Endothelial cell of umbilical vein (primary cell): Measurements from ENCODE around the gene SPATA31D3. TPM values are rescaled to one million over a fixed set of nuclear protein-coding genes. Genes with fewer than 3 reads are reported as not detected.

ENCODE experiments used
- BruUV-seq: library from RNA; stranded (reverse); fragments of 400-500 nt; replicated peaks from 2 replicates; lab custom pipeline; 2021; lab: Mats Ljungman, UMichigan
- CTCF ChIA-PET: fragments of 300-600, 350-600 bp; sonication (Branson Sonifier 250); formaldehyde crosslinking; loops from one replicate; lab custom pipeline; 2021; ENCODE audit warnings: antibody characterized with exemption, inconsistent platforms; lab: Charles Lee
- POLR2A ChIA-PET: fragments of 300-600, 350-600 bp; sonication (Branson Sonifier 250); formaldehyde crosslinking; loops from one replicate; lab custom pipeline; 2021; ENCODE audit warnings: antibody characterized with exemption, inconsistent platforms; lab: Charles Lee
- DNase-seq: peaks from one replicate; pipeline ENCODE4 v3.0.0-alpha.2; 2011; ENCODE audit warnings: low read depth, low spot score
- FAIRE-seq: peaks from 2 replicates; lab custom pipeline; 2011; peaks lifted over from hg19 to GRCh38; lab: Jason Lieb, UNC
- H2AFZ ChIP-seq: 2 replicates; pipeline ENCODE4 v1.6.0; 2012; ENCODE audit warnings: low read depth, low read length, control low read depth, inconsistent platforms
- H3K27ac ChIP-seq: 2 replicates; pipeline ENCODE4 v1.5.1; 2011; ENCODE audit warnings: low read depth, mild to moderate bottlenecking, control low read depth, low read length, moderate library complexity; ENCODE audit not compliant: insufficient read depth
- H3K27me3 ChIP-seq, 2 experiments: 2 replicates each; pipeline versions ENCODE4 v1.6.0 to v1.6.1; 2011; ENCODE audit warnings: low read length in 2 of 2, mixed read lengths in 1 of 2; ENCODE audit not compliant: control insufficient read depth in 2 of 2, insufficient read depth in 2 of 2
- H3K36me3 ChIP-seq, 2 experiments: 2 replicates in 1 of 2; 3 replicates in 1 of 2; pipeline ENCODE4 v1.5.1; 2011; ENCODE audit warnings: low read length in 2 of 2, mild to moderate bottlenecking in 1 of 2, moderate library complexity in 1 of 2; ENCODE audit not compliant: control insufficient read depth in 2 of 2, insufficient read depth in 2 of 2; ENCODE audit errors: extremely low read depth in 1 of 2
- H3K4me1 ChIP-seq: 3 replicates; pipeline ENCODE4 v1.5.1; 2011; ENCODE audit warnings: mild to moderate bottlenecking, low read length; ENCODE audit not compliant: control insufficient read depth, insufficient read depth; ENCODE audit errors: extremely low read depth
- H3K4me2 ChIP-seq: 2 replicates; pipeline ENCODE4 v1.6.1; 2011; ENCODE audit warnings: low read length, control low read depth, mixed read lengths; ENCODE audit not compliant: insufficient read depth
- H3K4me3 ChIP-seq, 3 experiments: fragments of 200-600 bp in 1 of 3; sonication (generic), shearing (Covaris generic) in 1 of 3; replicated peaks in 1 of 3; 2 replicates each; pipeline ENCODE4 v1.5.1; 2011 to 2016; ENCODE audit warnings: control low read depth in 3 of 3, low read length in 3 of 3, mild to moderate bottlenecking in 2 of 3, inconsistent platforms in 1 of 3, low read depth in 1 of 3, moderate library complexity in 1 of 3; ENCODE audit not compliant: insufficient read depth in 1 of 3
- H3K79me2 ChIP-seq: 2 replicates; pipeline ENCODE4 v1.6.0; 2012; ENCODE audit warnings: low read length, inconsistent platforms; ENCODE audit not compliant: control insufficient read depth, insufficient read depth
- H3K9ac ChIP-seq: replicated peaks from 2 replicates; pipeline ENCODE3; 2011; ENCODE audit warnings: low read length, control low read depth; ENCODE audit not compliant: insufficient read depth; ENCODE audit errors: extremely low read depth
- H3K9me1 ChIP-seq: replicated peaks from 3 replicates; pipeline ENCODE4 v1.6.0; 2011; ENCODE audit warnings: mild to moderate bottlenecking, low read length; ENCODE audit not compliant: control insufficient read depth, insufficient read depth; ENCODE audit errors: extremely low read depth
- H3K9me3 ChIP-seq: replicated peaks from 2 replicates; pipeline ENCODE4 v1.5.1; 2012; ENCODE audit warnings: low read length, inconsistent platforms; ENCODE audit not compliant: control insufficient read depth, insufficient read depth
- H4K20me1 ChIP-seq: replicated peaks from 2 replicates; pipeline ENCODE3; 2011; ENCODE audit warnings: mild to moderate bottlenecking, low read length; ENCODE audit not compliant: control insufficient read depth, insufficient read depth; ENCODE audit errors: extremely low read depth
- CTCF ChIP-seq, 2 donors: IDR thresholded peaks; 1 replicate in 1 of 2; 2 replicates in 1 of 2; pipeline ENCODE4 v1.5.1; 2011; ENCODE audit warnings: low read length in 2 of 2, mild to moderate bottlenecking in 2 of 2, moderate library complexity in 2 of 2, control low read depth in 1 of 2, inconsistent platforms in 1 of 2, low read depth in 1 of 2; ENCODE audit not compliant: insufficient read depth in 1 of 2; ENCODE audit errors: extremely low read depth in 1 of 2
- EZH2 ChIP-seq: IDR thresholded peaks from 2 replicates; pipeline ENCODE4 v1.6.1; 2012; ENCODE audit warnings: borderline replicate concordance, low read depth, mild to moderate bottlenecking, moderate library complexity, low read length, inconsistent platforms; ENCODE audit not compliant: severe bottlenecking
- GATA2 ChIP-seq: IDR thresholded peaks from 2 replicates; pipeline ENCODE4 v1.7.0; 2011; ENCODE audit warnings: low read depth, mild to moderate bottlenecking, moderate library complexity, mixed read lengths, low read length; ENCODE audit not compliant: insufficient read length, insufficient read depth
- MAX ChIP-seq: IDR thresholded peaks from 2 replicates; pipeline ENCODE4 v1.6.1; 2011; ENCODE audit not compliant: insufficient read depth, insufficient read length
- POLR2A ChIP-seq: IDR thresholded peaks from 2 replicates; pipeline ENCODE4 v1.6.1; 2012; ENCODE audit warnings: low read depth, mild to moderate bottlenecking, control low read depth, low read length
- POLR2AphosphoS5 ChIP-seq: IDR thresholded peaks from 2 replicates; pipeline ENCODE4 v1.6.1; 2012; ENCODE audit warnings: low read depth, mild to moderate bottlenecking, control low read depth, low read length, moderate library complexity; ENCODE audit not compliant: insufficient read depth
- dilution Hi-C: fragments of 300-500 bp; cut with MboI; formaldehyde crosslinking; loops from one replicate; pipeline ENCODE4 v1.15.0; 2019; ENCODE audit warnings: low sequenced_read_pairs; ENCODE audit not compliant: extremely low pct_ligation_motif_present
- intact Hi-C: fragments of 100-400 bp; cut with micrococcal nuclease; formaldehyde crosslinking; loops from one replicate; pipeline ENCODE4 v1.10.0; 2022
- polyA plus RNA-seq, 4 experiments: library from polyadenylated mRNA; depleted of rRNA in 3 of 4; stranded (reverse) in 3 of 4; unstranded in 1 of 4; fragments of >200 nt; gene quantifications; 2 replicates each; pipeline versions ENCODE4 v1.2.1 to v1.2.3, GENCODE V29; 2011 to 2012; ENCODE audit warnings: missing spikeins in 1 of 4
- total RNA-seq: library from RNA; stranded (reverse); gene quantifications from 2 replicates; pipeline ENCODE4 v1.2.3, GENCODE V29; 2021

SPATA31D3 gene
- total and polyA plus RNA-seq, 2 donors (not counting 3 experiments of a cell fraction or from before 2014, with no cell fraction given), result not detected

GRCh38 chr9:81896070-81896469 lies 47.2 kb upstream of the SPATA31D3 start:
- Histone ChIP-seq H3K27ac (no peak overlapping the region), H3K9me3 (no peaks in the 10 kb centered on the region), H3K4me2 (no peak overlapping the region), H2AFZ (no peak overlapping the region), H4K20me1 (no peaks in the 10 kb centered on the region), H3K79me2 (no peaks in the 10 kb centered on the region), H3K4me3 (no peak overlapping the region), H3K9me1 (no peaks in the 10 kb centered on the region), H3K27me3 (peaks cover 0 to 2% of the 10 kb centered on the region in 2 experiments), H3K9ac (no peak overlapping the region), H3K4me1 (no peaks in the 10 kb centered on the region), H3K36me3 (no peaks in the 10 kb centered on the region)
- intact Hi-C loops, result no loop called here
- POLR2A ChIA-PET, result no interaction called here
- BruUV-seq, result no TSS peak
- CTCF ChIA-PET, result no interaction called here
- dilution Hi-C loops, result no loop called here
- no peak for FAIRE-seq
- DNase-seq, result no peak
- no peak for TF ChIP-seq GATA2
- no peak for TF ChIP-seq MAX
- TF ChIP-seq CTCF (IDR thresholded peaks at IDR 0.05; ENCODE audit: extremely low read depth in 1 of 2, insufficient read depth in 1 of 2, low read depth in 1 of 2, low read length in 2 of 2), result no peak

GRCh38 chr9:81898851-81899250 lies 44.4 kb upstream of the SPATA31D3 start:
- Histone ChIP-seq H3K79me2 (no peaks in the 10 kb centered on the region), H3K4me1 (no peaks in the 10 kb centered on the region), H2AFZ (no peak overlapping the region), H3K36me3 (no peaks in the 10 kb centered on the region), H3K4me2 (no peak overlapping the region), H3K27ac (no peak overlapping the region), H3K4me3 (no peak overlapping the region), H3K9me3 (no peaks in the 10 kb centered on the region), H3K9me1 (no peaks in the 10 kb centered on the region), H3K27me3 (peaks cover 0 to 2% of the 10 kb centered on the region in 2 experiments), H4K20me1 (no peaks in the 10 kb centered on the region), H3K9ac (no peak overlapping the region)
- TF ChIP-seq CTCF (IDR thresholded peaks at IDR 0.05; ENCODE audit: extremely low read depth in 1 of 2, insufficient read depth in 1 of 2, low read depth in 1 of 2, low read length in 2 of 2), result no peak
- no peak for TF ChIP-seq EZH2
- TF ChIP-seq POLR2AphosphoS5, result no peak
- no peak for TF ChIP-seq POLR2A
- no peak for TF ChIP-seq GATA2
- DNase-seq, result no peak
- BruUV-seq, result no TSS peak
- intact Hi-C loops (no loop called here), dilution Hi-C loops (no loop called here)
- ChIA-PET CTCF (interaction anchor here (1.5 kb wide), 1 partner anchor 44 kb away, joined by 5 read pairs; no protein-coding TSS in a partner anchor), POLR2A (no interaction called here)
- FAIRE-seq, result no peak
